IPS-18c (cell line): Measurements from ENCODE around the gene TUBB6.

Source experiments
- H3K4me3 ChIP-seq: 2 replicates; pipeline ENCODE4 v1.7.0; 2013; ENCODE audit warnings: low read depth, mild to moderate bottlenecking, low read length, moderate library complexity; ENCODE audit not compliant: insufficient read depth
- H3K9me3 ChIP-seq: one replicate; pipeline ENCODE4 v1.6.1; 2013; ENCODE audit warnings: mild to moderate bottlenecking, low read length, moderate library complexity; ENCODE audit not compliant: control insufficient read depth, insufficient read depth

Gene TUBB6

DNA sequence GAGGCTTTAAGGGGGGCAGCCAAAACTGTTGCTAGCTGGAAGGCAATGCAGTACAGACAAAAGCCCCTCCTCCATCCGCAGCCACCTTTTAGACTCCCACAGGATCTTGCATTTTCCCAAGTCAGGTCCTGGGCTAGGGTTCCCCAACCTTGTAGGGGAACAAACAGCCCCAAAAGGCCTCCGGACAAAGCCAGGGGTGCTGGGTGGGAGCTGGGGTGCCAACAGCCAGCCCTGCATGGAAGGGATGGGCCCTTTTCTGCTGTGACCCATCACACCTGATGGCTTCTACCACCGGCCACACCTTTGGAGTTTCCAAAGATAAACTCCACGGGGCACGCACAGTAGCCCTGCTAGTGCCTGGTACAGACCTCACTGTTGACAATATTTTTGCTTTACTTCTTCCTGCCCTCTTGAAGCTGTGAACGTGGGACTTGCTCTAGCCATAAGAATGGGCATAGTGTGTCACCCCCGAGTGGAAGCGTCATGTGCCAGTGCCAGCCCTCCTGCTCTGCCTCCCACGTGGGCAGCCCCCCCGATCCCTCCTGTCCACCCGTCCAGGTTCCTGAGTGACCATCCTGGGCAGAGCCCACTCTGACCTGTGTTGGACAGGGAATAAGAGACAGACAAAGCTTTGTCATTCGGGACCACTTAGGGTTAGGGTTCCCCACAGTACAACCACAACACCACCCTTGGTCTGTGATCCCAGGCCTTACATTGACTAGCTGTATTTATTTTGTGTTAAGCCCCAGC, 18.8 kb downstream of the TUBB6 start:
- no peaks in the 10 kb centered on the region for H3K9me3 ChIP-seq
- no peak overlapping the region for H3K4me3 ChIP-seq

DNA sequence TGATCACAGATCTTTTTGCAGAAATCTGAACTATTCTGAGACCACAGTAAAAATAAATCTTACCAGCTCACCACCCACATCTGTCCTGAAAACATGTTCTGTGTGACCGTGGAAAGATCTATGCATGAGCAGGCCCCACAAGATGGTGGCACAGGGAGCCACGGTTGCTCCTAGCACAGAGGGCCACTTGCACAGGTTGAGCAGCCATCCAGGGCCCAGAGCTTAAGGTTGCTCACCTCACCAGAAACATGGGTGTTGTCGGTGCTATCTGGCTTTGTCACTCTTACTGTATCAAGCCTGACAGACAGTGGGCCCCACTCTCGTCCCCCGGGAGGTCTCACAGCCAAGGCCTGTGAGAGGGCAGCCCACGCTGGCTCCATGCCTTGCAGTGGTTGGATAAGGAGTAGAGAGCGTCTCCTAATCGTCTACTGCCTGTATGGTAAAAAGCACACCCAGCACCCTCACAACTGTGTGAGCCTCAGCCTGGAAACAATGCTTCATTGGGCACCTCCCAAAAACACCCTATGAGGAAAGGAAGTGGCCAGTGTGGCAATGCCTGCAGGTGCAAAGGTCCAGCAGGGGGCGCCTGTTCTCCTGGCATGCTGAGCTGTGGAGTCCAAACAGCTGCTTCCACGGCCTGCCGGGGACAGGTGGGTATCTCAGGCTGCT, 19.6 kb downstream of the TUBB6 start:
- Histone ChIP-seq H3K4me3 (no peak overlapping the region), H3K9me3 (no peaks in the 10 kb centered on the region)

DNA sequence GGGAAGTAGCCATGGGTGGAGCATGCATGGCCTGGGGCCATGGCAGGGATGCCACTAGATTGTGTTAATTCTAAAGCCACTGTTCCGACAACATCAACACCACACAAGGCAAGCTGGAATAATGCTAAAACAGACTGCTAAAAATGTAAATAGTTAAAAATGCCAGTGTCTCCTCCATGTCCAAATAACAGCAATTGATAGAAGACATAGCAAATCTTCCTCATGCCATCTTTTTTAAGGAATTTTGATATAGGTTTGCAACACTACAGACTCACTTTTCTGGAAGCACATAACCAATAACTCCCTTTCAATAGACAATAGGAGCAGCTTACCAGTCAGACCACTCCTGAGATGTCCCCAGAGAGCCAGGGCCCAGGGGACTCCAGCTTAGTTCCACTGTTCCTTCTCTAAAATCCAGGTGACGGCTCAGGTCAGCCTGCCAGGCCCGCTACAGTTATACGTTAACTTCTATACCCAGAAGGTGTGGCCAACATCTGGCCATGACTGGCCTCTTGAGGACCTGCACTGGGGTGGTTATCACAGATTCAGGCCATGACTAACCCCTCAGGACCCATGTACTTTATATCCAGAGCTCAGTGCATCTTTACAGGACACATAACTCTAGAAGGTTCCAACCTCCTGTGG, 20.3 kb downstream of the TUBB6 start:
- Histone ChIP-seq H3K4me3 (no peak overlapping the region), H3K9me3 (no peaks in the 10 kb centered on the region)

DNA sequence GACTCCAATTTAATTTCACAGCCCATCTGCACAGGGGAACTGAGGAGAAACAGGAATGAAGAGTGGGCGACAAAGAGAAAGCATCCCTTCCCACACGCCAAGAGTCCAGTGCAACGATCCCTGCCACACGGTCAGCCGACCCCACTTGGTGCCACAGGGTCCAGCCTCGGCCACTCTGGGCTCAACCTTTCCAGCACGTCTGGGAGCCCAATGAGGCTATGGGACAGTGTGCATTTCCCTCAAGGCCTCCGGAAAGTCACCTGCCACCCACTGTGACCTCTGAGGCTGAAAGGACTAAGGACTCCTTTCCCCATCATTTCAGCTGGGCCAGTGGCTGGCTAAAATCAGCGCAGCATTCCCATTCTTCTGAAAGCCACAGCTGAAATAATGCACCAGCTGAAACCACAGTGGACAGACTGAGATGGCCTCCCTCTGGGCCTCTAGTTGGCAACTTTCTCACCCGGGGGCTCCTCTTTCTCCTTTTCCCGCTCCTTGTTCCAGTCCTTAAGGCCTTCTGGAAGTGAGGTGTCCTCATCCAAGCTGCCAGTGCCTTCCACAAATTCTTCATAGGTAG, 21.2 kb downstream of the TUBB6 start:
- H3K9me3 ChIP-seq, result no peaks in the 10 kb centered on the region
- no peak overlapping the region for H3K4me3 ChIP-seq

DNA sequence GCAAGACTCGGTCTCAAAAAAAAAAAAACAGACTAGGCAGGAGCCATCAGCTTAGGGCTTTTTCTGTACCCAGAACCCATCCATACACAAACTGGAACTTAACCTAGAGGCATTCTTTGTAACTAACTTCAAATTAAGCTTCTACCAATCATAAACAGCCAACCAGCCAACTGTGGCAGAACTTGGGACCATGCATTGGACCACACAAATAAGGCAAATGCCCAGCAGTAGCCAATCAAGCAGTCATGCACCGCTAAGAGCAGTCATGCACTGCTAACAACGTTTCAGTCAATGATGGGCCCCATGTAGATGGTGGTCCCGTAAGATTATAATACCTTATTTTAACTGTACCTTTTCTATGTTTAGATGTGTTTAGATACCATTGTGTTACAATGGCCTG, 22.7 kb downstream of the TUBB6 start:
- H3K4me3 ChIP-seq, result no peak overlapping the region

DNA sequence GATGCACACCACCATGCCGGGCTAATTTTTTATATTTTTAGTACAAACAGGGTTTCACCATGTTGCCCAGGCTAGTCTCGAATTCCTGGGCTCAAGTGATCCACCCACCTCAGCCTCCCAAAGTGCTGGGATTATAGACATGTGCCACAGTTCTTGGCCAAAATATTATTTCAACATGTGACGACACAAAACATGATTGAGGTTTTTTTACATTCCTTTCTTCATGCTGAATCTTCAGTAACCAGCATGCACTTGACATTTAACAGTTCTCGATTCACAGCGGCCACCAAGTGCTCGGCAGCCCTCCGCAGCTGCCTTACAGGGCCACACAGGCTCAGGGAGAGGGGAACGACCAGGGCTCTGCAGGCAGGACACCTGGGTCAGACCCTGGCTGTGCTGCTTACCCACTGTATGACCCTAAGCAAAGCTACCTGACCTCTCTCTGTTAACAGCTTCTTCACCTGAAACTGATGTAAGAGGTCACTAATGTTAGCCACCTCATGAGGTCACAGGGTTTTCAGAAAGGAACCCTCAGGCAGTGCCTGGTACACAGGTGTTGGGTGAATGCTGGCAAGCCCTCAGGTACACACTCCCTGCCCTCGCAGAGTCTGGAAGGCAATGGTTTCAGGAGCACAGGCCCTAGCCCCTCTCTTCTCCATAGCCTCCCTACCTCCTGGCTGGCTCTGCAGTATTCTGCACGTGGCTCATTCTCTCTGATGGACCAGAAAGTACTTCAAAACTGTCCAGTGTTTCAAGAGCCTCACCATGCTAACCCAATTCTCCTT, 25.7 kb downstream of the TUBB6 start:
- no peaks in the 10 kb centered on the region for H3K9me3 ChIP-seq

More for the DNA sequence above, 22.7 kb downstream of the TUBB6 start:
- H3K9me3 ChIP-seq, result no peaks in the 10 kb centered on the region

DNA sequence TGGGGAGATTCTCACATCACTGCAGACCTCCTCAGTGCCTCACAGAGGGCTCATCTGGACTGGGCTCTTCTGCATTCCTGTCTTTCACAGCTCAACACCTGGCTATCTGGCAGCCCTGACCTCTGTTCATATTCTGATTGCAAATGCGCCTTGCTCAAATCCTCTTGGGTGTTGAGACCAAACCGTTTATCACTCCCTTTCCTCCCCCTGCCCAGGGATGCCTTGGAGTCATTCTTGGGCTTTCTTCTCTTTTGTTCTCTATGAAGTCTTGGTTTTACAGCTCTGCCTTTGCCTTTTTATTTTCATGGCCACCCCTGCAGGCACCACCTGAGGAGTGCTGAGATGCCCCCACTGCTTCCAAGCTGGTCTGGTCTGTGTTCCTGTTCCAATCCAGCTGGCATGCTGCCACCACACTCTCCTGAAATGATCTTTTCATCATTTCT, 26.3 kb downstream of the TUBB6 start:
- H3K9me3 ChIP-seq, result no peaks in the 10 kb centered on the region

More for the DNA sequence above, 25.7 kb downstream of the TUBB6 start:
- H3K4me3 ChIP-seq, result 0 out of 2 replicates have a peak overlapping the region, but pooled peaks have one; percentile 20

DNA sequence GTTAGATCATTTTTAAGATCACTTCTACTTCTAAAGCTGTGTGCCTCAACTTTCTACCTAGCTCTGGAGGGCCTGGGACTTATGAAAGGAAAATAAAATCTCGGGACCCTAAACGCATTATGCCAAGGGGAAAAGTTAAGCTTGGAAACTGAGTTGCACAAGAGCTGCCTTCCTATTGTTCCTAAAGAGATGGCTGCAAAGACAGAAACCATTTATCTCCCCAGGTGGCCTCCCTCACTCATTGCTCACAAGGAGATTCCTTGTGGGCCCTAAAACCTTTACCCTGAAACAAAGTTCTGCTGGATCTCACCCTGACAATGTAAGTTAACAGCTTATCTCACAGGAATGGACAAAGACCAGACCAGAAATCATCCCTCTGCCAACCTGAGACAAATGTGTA, 26.8 kb downstream of the TUBB6 start:
- H3K4me3 ChIP-seq, result peak overlapping the region; percentile 20; the same call in 1 of the 2 replicates

More for the DNA sequence above, 26.3 kb downstream of the TUBB6 start:
- H3K4me3 ChIP-seq, result peak overlapping the region; percentile 20; the same call in 1 of the 2 replicates

DNA sequence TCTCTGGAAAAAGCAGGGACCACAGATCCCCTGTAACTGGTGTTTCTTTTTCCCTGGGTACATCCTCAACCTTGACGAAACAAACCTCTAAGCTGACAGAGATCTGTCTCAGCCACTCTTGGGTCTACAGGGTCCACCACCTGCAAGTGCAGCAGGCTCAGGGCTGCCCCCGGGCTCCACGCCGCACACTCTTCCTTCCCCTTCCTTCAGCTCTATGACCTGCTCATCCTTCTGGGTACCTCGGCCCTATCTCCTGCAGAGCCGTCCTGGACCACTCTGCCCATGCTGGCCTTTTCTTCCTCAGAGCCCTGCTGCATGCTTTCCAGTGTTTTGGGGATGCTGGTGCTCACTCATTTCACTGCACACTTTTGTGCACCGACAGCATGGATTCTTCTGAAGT, 27.5 kb downstream of the TUBB6 start:
- Histone ChIP-seq H3K4me3 (no peak overlapping the region; the same call in 1 of the 2 replicates), H3K9me3 (no peaks in the 10 kb centered on the region)

More for the DNA sequence above, 26.8 kb downstream of the TUBB6 start:
- H3K9me3 ChIP-seq, result no peaks in the 10 kb centered on the region

DNA sequence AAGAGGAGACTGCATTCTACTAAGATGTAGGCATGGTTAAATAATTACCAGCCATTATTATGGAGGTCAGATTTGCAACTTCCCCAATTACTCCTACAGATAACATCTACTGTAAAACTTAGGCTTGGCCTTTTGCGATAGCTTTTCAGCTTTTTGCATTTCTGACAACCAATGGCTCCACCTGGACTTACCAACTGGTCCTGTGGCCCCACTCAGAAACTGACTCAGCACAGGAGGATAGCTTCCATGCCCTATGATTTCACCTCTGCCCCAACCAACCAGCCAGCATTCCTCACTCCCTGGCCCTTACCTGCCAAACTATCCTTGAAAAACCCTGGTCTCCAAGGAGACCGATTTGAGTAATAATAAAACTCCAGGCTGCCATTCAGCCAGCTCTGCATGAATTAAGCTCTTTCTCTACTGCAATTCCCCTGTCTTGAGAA, 28.2 kb downstream of the TUBB6 start:
- Histone ChIP-seq H3K9me3 (no peaks in the 10 kb centered on the region), H3K4me3 (no peak overlapping the region)

DNA sequence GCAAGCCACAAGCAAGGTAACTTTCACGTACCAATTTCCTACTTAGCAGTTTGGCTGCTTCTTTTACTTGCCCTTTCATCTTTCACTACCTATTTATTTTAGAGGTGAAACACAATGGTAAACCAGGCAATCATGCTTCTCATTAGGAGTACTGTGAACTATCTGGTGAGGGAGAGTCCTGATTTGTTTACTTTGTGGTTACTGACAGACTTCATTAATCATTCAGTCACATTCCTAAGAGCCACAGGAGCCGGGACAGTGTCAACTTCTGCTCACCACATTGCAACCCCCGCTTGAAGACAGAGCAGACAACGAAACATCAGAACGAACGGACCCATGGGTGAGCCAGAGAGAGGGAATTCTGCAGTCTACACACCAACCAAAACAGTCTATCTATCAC, 28.8 kb downstream of the TUBB6 start:
- Histone ChIP-seq H3K4me3 (no peak overlapping the region), H3K9me3 (no peaks in the 10 kb centered on the region)

DNA sequence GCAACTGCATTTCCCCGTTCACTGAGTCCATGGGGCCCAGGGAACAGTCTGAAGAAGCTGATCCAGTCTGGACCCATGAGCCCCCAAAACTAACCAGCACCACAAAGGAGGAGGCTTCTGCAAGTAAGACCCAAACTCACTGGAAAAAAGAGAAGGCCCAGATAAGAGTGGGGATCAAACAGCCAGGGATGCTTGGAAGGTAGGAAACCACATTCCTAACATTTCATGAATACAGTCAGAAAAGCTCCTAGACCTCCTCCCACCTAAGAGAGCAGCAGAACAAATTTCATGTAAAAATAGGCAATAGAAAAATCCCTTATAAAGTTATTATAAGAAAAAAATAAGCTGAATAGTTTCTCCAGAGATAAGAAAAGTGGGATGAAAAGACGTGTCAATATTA, 30.3 kb downstream of the TUBB6 start:
- Histone ChIP-seq H3K4me3 (no peak overlapping the region), H3K9me3 (no peaks in the 10 kb centered on the region)

DNA sequence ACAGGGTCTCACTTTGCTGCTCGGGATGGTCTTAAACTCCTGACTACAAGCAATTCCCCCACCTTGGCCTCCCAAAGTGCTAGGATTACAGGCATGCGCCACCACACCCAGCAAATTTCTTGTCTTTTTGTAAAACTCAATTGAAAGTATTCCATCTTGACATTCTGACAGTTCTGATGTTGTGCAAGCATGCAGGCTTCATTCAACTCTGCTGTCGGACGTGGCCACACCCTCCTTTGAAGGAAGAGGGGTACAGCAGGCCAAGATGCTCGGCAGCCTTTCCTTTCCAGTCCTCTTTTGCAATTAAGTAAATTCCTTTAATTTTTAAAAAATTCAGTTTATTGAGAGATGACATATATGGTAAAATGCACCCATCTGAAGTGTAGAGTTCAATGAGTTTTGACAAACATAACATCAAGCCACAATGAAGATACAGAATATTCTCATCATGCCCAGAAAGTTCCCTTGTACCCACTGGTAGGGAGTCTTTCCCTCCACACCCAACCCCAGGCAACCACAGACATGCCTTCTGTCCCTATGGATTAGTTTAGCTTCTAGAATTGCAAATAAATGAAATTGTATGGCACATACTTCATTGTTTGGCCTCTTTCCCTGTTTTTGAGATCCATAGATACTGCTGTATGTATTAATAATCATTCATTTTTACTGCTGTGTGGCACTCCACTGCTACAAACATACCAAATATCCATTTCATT, 33.1 kb downstream of the TUBB6 start:
- H3K9me3 ChIP-seq, result no peaks in the 10 kb centered on the region
- H3K4me3 ChIP-seq, result no peak overlapping the region

DNA sequence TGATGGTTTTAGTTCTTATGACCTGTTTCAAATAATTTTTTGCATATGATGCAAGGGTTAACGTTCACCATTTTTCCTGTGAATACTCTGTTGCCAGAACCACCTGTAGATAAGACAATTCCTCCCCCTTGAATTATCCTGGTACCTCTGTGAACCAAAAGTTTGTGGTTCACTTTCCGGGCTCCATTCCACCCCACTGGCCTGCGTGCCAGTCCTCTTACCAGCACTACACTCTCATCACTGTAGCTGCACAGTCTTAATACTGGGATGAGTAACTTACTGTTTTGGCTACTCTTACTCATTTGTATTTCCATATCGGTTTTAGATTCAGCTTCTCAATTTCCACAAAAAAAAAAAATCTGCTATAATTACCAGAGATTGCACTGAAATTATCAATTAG, 34.6 kb downstream of the TUBB6 start:
- H3K4me3 ChIP-seq, result no peak overlapping the region

DNA sequence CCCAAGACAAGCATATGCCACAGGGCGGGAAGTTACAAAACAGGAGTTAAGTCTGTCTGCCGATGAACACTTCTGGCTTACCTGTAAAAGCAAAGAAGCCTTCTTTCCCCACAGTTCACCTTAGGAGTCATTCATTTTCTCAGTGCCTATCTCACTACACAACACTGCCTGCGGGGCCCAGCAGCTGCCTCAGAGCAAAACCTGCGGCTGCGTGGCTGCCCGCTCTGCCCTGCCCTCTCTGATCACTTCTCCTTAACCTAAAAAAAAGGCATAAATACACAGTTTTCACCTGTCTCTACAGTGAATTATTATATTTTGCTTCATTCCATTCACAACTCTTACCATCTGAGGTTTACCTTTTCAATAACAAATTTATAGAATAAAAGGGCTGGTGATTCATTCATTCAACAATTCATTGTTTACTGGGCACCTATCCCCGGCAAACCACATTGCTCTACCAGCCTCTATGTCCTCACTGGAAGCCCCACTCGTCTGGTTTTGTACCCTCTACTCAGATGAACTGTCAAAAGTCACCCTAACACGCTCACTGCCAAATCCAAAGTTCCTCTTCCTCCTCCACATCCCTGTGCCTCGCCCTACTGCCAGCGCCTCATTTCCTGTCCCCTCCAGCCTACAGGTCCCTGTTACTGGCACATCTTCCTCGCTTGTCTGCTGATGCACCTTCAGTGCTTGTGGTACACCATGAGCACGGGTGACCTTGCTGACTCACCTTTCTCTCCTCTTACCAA, 37.6 kb downstream of the TUBB6 start:
- H3K4me3 ChIP-seq, result no peak overlapping the region

More for the DNA sequence above, 34.6 kb downstream of the TUBB6 start:
- H3K9me3 ChIP-seq, result no peaks in the 10 kb centered on the region

DNA sequence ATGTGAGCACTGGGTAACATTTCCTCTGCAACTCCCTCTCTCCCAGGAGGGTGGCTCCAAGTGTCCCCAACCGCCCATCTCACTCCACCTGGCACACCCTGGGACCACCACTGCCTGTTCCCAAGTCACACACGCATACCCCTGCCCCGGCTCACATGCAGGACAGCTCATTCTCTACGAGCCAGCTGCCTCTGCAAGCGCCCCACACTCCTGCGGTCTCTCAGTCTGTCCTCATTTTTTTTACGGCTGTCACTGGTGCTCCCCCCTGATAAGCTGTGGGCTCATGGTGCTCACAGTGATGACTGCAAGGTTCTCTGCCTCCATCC, 38.2 kb downstream of the TUBB6 start:
- no peak overlapping the region for H3K4me3 ChIP-seq
- no peaks in the 10 kb centered on the region for H3K9me3 ChIP-seq

More for the DNA sequence above, 37.6 kb downstream of the TUBB6 start:
- H3K9me3 ChIP-seq, result no peaks in the 10 kb centered on the region
